Muscle layer of duodenum (tissue), 2 donors: ENCODE results near the gene AFG1L.
"Not testable (repeated sequence)": the region's sequence is repeated elsewhere in the genome, so short reads cannot be mapped to it uniquely, and the experiment has no call there.

ENCODE experiments used
- H3K27ac ChIP-seq: one replicate; pipeline ENCODE4 v1.7.0; 2013; ENCODE audit warnings: mild to moderate bottlenecking, low read length
- H3K27me3 ChIP-seq: one replicate; pipeline ENCODE4 v1.7.0; 2013; ENCODE audit warnings: low read depth, mild to moderate bottlenecking, control low read depth, low read length
- H3K36me3 ChIP-seq, 2 donors: one replicate each; pipeline ENCODE4 v1.7.0; 2013; ENCODE audit warnings: low read length in 2 of 2, control low read depth in 1 of 2, mild to moderate bottlenecking in 1 of 2; ENCODE audit not compliant: insufficient read depth in 2 of 2, control insufficient read depth in 1 of 2
- H3K4me1 ChIP-seq, 2 donors: one replicate each; pipeline ENCODE4 v1.7.0; 2013; ENCODE audit warnings: low read length in 2 of 2, mild to moderate bottlenecking in 2 of 2, control low read depth in 1 of 2, moderate library complexity in 1 of 2; ENCODE audit not compliant: insufficient read depth in 2 of 2, control insufficient read depth in 1 of 2
- H3K4me3 ChIP-seq, 2 donors: one replicate each; pipeline ENCODE4 v1.7.0; 2013; ENCODE audit warnings: low read length in 2 of 2, low read depth in 1 of 2, mild to moderate bottlenecking in 1 of 2
- H3K9me3 ChIP-seq, 2 donors: one replicate each; pipeline ENCODE4 v1.7.0; 2013; ENCODE audit warnings: low read length in 2 of 2, control low read depth in 1 of 2, mild to moderate bottlenecking in 1 of 2; ENCODE audit not compliant: control insufficient read depth in 1 of 2
- donor health status: healthy.

Gene AFG1L

DNA sequence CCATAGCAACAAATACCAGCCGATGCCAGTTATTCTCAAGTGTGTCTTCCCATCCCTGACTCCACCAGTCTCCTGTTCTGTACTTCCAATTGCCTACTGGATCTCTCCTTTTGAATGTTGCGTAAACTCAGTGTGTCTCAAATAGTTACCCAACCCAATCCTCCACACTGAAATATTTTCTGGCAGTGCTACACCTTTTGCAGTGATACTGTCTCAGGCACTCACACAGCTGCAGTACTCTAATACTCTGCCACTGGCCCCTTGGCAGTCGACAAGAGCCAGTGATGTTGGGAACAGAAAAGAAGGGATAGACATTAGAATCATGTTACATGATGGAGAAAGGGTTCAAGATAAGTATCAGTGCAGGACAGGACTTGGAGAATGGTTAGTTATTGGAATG is 234.0 kb downstream of the AFG1L start:
- H3K4me1 ChIP-seq: no peaks in the 10 kb centered on the region
- no peaks in the 10 kb centered on the region for H3K9me3 ChIP-seq
- H3K27me3 ChIP-seq: no peaks in the 10 kb centered on the region
- H3K27ac ChIP-seq: no peak overlapping the region
- no peaks in the 10 kb centered on the region for H3K36me3 ChIP-seq
- H3K4me3 ChIP-seq: no peak overlapping the region

DNA sequence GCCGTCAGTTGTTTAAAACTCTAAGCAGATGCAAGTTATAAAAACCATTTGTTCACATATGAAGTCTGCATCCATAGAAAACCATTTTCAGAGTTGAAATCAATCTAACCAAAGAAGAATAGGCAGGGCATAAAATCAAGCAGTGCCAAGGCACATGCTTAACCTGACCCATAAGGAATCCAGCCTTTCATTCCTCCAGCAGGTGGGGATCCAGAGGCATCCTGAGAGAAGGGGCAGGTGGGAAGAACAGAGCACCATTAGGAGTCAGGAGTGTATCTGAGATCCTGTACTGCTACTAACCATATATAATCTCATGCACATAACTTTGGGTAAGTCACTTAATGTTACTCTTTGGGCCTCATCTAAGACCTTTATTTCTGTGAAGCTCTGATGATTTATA is 236.5 kb downstream of the AFG1L start:
- Histone ChIP-seq H3K4me3 (no peak overlapping the region), H3K27ac (no peak overlapping the region), H3K36me3 (no peaks in the 10 kb centered on the region), H3K4me1 (no peaks in the 10 kb centered on the region), H3K27me3 (no peaks in the 10 kb centered on the region), H3K9me3 (no peaks in the 10 kb centered on the region)

DNA sequence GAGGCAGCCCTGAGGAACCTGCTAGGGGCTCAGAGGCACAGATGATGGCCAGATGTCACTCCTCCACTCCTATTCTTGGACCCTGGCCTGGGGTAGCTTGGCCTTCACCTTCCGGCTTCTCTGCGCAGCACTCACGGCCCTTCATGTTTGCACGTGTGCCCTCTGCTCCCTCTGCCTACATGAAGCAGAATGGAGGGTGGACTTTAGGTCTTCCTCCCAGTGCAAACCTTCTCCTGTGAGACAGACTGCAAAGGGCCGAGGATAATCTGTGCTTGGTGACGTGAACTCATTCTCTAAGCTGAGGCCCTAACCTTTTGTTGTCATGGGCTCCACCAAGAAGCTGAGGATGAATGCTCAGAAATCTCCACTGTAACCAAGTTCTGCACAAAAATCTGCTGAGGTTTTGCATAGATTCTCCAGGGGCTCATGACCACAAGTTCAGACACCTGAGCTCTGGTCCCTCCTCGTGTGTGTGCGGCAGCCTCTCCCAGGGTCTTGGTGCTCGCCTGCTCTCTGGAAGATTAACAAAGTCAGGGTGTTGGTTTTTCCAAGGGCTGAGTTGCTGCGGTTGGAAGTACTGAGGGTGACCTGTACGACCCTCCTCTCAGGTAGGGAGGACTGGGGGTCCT is 240.4 kb downstream of the AFG1L start:
- H3K36me3 ChIP-seq: no peaks in the 10 kb centered on the region
- no peaks in the 10 kb centered on the region for H3K27me3 ChIP-seq
- H3K4me1 ChIP-seq: no peaks in the 10 kb centered on the region
- H3K9me3 ChIP-seq: no peaks in the 10 kb centered on the region
- no peak overlapping the region for H3K4me3 ChIP-seq
- no peak overlapping the region for H3K27ac ChIP-seq

DNA sequence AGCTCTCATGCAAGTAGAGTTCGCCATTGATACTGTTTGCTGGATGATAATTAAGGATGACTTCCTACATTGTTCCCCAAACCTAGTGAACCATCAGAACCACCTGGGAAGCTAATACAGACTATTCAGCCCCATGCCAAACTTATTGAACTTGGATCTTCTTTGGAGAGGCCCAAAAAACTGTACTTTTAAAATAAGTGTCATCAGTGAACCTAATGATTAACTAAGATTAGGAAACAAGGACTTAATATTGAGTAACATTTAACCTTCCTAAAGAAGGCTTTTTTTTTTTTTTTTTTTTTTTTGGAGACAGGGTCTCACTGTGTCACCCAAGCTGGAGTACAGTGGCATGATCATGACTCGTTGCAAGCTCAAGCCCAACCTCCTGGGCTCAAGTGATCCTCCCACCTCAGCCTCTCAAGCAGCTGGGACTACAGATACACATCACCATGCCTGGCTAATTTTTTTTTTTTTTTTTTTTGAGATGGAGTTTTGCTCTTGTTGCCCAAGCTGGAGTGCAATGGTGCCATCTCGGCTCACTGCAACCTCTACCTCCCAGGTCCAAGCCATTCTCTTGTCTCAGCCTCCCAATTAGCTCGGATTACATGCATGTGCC is 241.2 kb downstream of the AFG1L start:
- not testable (repeated sequence) for H3K4me1 ChIP-seq, H3K9me3 ChIP-seq, H3K36me3 ChIP-seq, H3K27me3 ChIP-seq, H3K4me3 ChIP-seq, H3K27ac ChIP-seq

DNA sequence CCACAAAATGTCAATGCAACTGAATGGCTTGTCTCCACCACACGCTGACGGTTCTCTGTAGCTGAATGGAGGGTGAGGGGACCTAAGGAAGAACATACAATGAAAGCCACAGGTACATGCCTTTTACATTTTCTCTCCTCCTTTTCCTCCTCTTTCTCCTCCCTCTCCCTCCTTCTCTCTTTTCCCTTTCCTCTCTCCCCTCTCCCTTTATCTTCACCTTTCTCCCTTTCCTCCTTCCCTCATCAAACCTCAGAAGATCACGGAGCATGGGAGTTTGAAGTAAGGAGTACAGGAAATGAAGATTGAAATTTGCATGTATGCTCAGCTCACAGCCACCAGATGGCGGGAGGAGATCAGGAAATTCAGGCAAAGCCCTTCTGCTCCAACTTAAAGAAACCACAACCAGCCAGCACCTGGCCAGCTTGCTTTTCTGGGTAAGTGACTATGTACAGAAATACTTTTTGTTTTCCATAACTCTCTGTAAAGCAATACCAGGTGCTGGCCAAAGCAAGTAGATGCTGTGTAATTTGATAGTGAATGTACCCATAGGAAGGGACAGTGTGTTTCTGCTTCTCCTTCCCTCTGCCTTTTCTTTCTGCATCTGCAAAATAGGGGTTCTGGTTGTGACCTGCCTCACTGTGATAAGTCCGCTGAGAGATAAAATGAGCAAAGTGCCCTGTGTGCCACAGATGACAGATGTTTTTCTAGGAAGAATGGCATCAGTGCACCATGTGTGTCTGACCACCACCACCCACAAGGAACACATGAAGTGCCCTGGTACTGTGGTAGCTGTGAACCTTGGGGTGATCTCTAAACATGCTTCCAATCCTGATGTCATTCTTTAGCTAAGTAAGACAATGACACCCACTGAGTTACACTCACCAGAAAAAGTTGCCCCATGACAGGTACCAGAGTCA is 247.2 kb downstream of the AFG1L start:
- Histone ChIP-seq H3K4me3 (peak overlapping the region in 1 of 2 donors; percentile 9), H3K4me1 (no peaks in the 10 kb centered on the region), H3K9me3 (no peaks in the 10 kb centered on the region), H3K27ac (no peak overlapping the region), H3K27me3 (no peaks in the 10 kb centered on the region), H3K36me3 (no peaks in the 10 kb centered on the region)

DNA sequence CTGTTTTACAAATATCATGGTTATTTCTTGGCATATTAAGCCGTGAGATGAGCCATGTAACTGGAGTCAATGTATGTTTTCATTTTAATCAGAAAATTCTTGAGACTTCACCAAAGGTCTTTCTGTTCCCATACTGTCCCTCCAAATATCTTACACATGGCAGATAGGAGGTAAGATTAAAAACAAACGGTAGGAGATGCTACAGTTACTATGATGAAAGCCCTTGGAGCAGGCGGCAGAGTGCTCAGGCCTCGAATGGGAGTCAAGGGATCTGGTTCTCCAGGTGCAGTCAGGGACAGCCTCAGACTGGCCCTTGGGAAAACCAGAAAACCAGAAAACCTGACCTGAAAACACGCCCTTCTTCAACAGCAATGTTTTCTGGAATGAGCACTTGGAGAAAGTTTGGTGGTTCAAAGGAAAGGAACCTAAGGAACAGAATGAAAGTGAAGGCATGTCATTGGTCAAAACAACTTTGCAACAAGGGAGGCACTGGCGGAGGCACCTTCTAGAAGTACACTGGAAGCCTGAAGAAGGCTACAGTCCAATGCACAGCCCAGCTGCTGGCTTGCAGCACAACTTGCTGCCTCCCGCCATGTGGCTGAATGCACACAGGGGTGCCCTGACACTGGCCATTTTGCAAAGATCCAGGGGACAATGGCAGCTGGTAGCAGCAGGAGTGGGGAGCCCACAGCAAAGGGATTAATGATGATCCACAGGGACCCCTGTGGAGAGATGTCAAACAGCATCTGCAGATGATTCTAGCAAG is 248.5 kb downstream of the AFG1L start:
- H3K4me3 ChIP-seq: no peak overlapping the region
- no peak overlapping the region for H3K27ac ChIP-seq
- H3K36me3 ChIP-seq: no peaks in the 10 kb centered on the region
- no peaks in the 10 kb centered on the region for H3K4me1 ChIP-seq
- H3K27me3 ChIP-seq: no peaks in the 10 kb centered on the region
- no peaks in the 10 kb centered on the region for H3K9me3 ChIP-seq

DNA sequence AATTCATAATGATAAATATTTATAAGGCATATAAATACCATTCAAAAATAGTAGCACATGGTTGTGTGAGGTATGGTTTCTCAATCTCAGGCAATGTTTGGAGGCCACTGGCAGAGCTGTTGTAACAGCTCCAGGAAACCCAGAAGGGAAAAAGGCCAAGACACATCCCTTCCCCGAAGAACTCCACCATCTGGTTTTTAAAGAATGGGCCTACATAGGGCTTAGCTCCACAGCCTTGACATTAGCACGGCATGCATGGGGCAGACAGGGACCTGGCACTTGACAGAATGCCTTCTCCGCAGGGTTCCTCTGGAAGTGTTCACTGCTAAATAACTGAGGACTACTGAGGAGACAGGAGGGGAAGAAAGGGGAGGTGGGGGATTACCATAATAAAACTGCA is 249.8 kb downstream of the AFG1L start:
- H3K36me3 ChIP-seq: no peaks in the 10 kb centered on the region
- H3K4me3 ChIP-seq: no peak overlapping the region
- no peak overlapping the region for H3K27ac ChIP-seq
- no peaks in the 10 kb centered on the region for H3K27me3 ChIP-seq
- no peaks in the 10 kb centered on the region for H3K4me1 ChIP-seq
- no peaks in the 10 kb centered on the region for H3K9me3 ChIP-seq

DNA sequence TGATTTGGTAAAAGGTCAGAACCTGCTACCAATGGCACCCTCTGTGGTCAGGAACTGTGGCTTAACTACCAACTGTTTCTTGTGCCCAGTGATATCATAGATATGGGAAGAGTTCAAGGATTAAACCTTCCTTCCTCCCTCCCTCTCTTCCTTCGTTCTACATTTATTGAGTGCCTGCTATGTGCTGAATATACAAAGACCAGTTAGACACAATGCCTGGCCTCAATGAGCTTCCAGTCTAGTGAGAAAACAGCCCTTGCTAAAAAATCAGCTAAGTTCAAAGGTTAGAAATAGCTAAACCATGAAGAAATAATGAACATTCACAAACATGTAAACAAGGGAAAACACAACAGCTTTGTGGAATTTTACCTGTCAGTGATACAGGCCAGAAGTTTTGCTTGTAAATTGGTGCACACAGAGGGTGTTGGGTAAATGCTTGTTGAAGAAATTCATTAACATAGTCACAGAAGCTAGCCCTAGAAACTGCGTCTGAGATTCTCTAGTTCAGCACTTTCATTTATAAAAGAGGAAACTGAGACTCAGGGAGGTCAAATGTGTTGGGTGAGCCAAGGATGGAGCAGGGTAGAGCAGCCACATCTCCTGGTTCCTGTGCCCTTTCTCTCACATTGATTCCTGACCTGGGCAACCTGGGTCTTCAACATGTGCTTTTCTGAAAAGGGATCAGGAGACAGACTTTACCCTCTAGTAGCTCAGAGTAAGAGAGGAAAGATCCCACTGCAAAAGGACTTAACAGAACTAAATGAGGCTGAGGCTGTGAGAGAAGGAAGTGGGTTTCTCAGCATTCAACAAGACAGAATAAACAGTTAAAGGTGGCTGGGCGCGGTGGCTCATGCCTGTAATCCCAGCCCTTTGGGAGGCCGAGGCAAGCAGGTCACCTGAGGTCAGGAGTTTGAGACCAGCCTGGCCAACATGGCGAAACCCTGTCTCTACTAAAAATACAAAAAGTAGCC is 251.5 kb downstream of the AFG1L start:
- H3K4me1 ChIP-seq: no peaks in the 10 kb centered on the region
- H3K9me3 ChIP-seq: no peaks in the 10 kb centered on the region
- H3K36me3 ChIP-seq: no peaks in the 10 kb centered on the region
- H3K27me3 ChIP-seq: no peaks in the 10 kb centered on the region
- H3K4me3 ChIP-seq: no peak overlapping the region
- H3K27ac ChIP-seq: no peak overlapping the region

DNA sequence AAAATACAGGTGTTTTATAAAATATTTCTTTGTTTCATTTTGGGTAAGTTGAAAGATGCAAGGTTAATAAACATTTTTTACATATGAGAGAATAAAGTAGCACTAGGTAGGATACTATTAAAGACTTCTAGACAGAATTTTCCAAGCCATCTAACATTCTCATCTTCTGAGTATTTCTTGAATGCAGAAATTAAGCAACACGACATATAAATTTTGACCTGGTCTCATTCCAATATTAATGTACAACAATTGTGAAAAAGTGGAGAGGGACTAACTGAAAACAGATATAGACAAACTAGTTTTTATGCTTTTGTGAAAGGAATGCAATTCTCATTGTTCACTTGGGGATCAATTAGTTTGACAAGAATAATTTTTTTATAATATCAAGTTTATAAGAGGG is 254.4 kb downstream of the AFG1L start:
- Histone ChIP-seq H3K27me3 (no peaks in the 10 kb centered on the region), H3K27ac (no peak overlapping the region), H3K4me1 (no peaks in the 10 kb centered on the region), H3K9me3 (no peaks in the 10 kb centered on the region), H3K4me3 (no peak overlapping the region), H3K36me3 (no peaks in the 10 kb centered on the region)

DNA sequence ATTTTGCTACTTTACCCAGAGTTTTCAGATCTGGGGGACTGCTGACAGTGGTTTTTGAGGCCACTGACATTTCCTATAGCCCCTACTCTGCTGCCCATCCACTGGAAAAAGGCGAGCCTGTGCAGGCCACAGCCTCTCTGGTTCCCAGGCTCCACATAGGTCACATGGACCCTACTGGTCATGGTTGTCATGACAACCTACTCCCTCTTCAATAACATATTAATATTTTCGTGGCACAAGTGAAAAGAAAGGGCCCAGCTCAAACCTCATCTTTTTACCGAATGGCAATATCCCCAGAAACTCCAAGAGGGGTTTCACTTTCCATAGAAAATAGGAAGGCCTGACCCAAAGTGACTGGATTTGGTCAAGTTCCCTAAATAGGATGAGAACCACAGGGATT is 254.9 kb downstream of the AFG1L start:
- Histone ChIP-seq H3K27me3 (no peaks in the 10 kb centered on the region), H3K4me1 (no peaks in the 10 kb centered on the region)

More for the DNA sequence above, 254.9 kb downstream of the AFG1L start:
- Histone ChIP-seq H3K9me3 (no peaks in the 10 kb centered on the region), H3K4me3 (no peak overlapping the region), H3K36me3 (no peaks in the 10 kb centered on the region), H3K27ac (no peak overlapping the region)
